CD4-positive, alpha-beta T cell (primary cell): ENCODE measurements around the gene CCDC116. TPM values are rescaled to one million over a fixed set of nuclear protein-coding genes. Genes with fewer than 3 reads are reported as not detected.

Experiments
- ATAC-seq: fragments of 200-7000 bp; cut with Tn5 transposase; one replicate; pipeline ENCODE4 v1.10.0; 2022; ENCODE audit warnings: mild to moderate bottlenecking; ENCODE audit not compliant: poor library complexity
- CTCF ChIA-PET: fragments of 350-600 bp; sonication (Branson Sonifier 250); formaldehyde crosslinking; loops from one replicate; lab custom pipeline; 2021; ENCODE audit warnings: antibody characterized with exemption, inconsistent platforms; lab: Charles Lee
- POLR2A ChIA-PET: fragments of 350-600 bp; sonication (Branson Sonifier 250); formaldehyde crosslinking; loops from one replicate; lab custom pipeline; 2021; ENCODE audit warnings: antibody characterized with exemption, inconsistent platforms; lab: Charles Lee
- DNase-seq, 14 experiments: peaks; one replicate each; pipeline ENCODE4 v3.0.0-alpha.2; 2013 to 2020; ENCODE audit warnings: mixed read lengths in 2 of 14
- H3K27ac ChIP-seq, 2 donors: one replicate each; pipeline versions ENCODE4 v1.5.1 to v1.7.0; 2013; ENCODE audit warnings: low read length in 2 of 2, low read depth in 1 of 2, mild to moderate bottlenecking in 1 of 2
- H3K27me3 ChIP-seq, 2 experiments: 1 replicate in 1 of 2; 2 replicates in 1 of 2; pipeline versions ENCODE4 v1.6.1 to v1.7.0; 2013; ENCODE audit warnings: low read length in 2 of 2, control low read depth in 1 of 2, mild to moderate bottlenecking in 1 of 2, moderate library complexity in 1 of 2; ENCODE audit not compliant: insufficient read depth in 2 of 2, control insufficient read depth in 1 of 2
- H3K36me3 ChIP-seq: one replicate; pipeline ENCODE4 v1.6.1; 2013; ENCODE audit warnings: low read length, control low read depth; ENCODE audit not compliant: insufficient read depth
- H3K4me1 ChIP-seq: one replicate; pipeline ENCODE4 v1.6.1; 2013; ENCODE audit warnings: low read length, control low read depth; ENCODE audit not compliant: insufficient read depth
- H3K4me3 ChIP-seq: one replicate; pipeline ENCODE4 v1.5.1; 2013; ENCODE audit warnings: mild to moderate bottlenecking, low read length, moderate library complexity
- H3K9me3 ChIP-seq, 2 experiments: 1 replicate in 1 of 2; 2 replicates in 1 of 2; pipeline versions ENCODE4 v1.6.1 to v1.7.0; 2013; ENCODE audit warnings: low read length in 2 of 2, mild to moderate bottlenecking in 2 of 2, control low read depth in 1 of 2, moderate library complexity in 1 of 2; ENCODE audit not compliant: control insufficient read depth in 1 of 2, insufficient read depth in 1 of 2
- H3K27ac Mint-ChIP-seq: one replicate; pipeline ENCODE4 v1.8.0; 2020; ENCODE audit warnings: mixed read lengths
- H3K27me3 Mint-ChIP-seq: one replicate; pipeline ENCODE4 v1.8.0; 2021; ENCODE audit warnings: mixed read lengths
- H3K36me3 Mint-ChIP-seq: one replicate; pipeline ENCODE4 v1.8.0; 2021; ENCODE audit warnings: low read depth, mixed read lengths
- H3K4me1 Mint-ChIP-seq: one replicate; pipeline ENCODE4 v1.8.0; 2021; ENCODE audit warnings: low read depth, mixed read lengths
- H3K4me3 Mint-ChIP-seq: one replicate; pipeline ENCODE4 v1.8.0; 2020; ENCODE audit warnings: mild to moderate bottlenecking, mixed read lengths
- H3K9me3 Mint-ChIP-seq: one replicate; pipeline ENCODE4 v1.8.0; 2020; ENCODE audit warnings: mixed read lengths
- CTCF ChIP-seq: fragments of 200-600 bp; IDR thresholded peaks from one replicate; pipeline ENCODE4 v1.8.0; 2022; ENCODE audit warnings: antibody characterized with exemption, mild to moderate bottlenecking
- intact Hi-C, 2 experiments: fragments of 100-400 bp; cut with DNase I in 1 of 2; cut with micrococcal nuclease in 1 of 2; formaldehyde crosslinking; loops; one replicate each; pipeline versions ENCODE4 v1.15.1 to v1.9.0; 2023 to 2025; cut with DNase I, micrococcal nuclease
- total RNA-seq, 174 experiments: library from RNA in 2 of 174; stranded (reverse) in 2 of 174; gene quantifications; one replicate each; pipeline ENCODE4 v1.2.3 and lab custom pipeline; 2021 to 2026

Gene CCDC116
- total RNA-seq, 2 experiments from 2014 or later, result 0.14 to 0.20 TPM

- H3K27ac ChIP-seq, result no peak overlapping the region
- ATAC-seq, result no peak
- intact Hi-C loops, result no loop called here
- no peak for TF ChIP-seq CTCF
- no peaks in the 10 kb centered on the region for H3K9me3 ChIP-seq
- Mint-ChIP-seq H3K27me3 (no peaks in the 10 kb centered on the region), H3K9me3 (no peaks in the 10 kb centered on the region), H3K27ac (no peak overlapping the region), H3K4me3 (no peak overlapping the region), H3K4me1 (peaks cover 26% of the 10 kb centered on the region), H3K36me3 (peaks cover 11% of the 10 kb centered on the region)
- H3K36me3 ChIP-seq, result peaks cover 4% of the 10 kb centered on the region
- no peak overlapping the region for H3K4me3 ChIP-seq
- H3K27me3 ChIP-seq, result no peaks in the 10 kb centered on the region
- H3K4me1 ChIP-seq, result peaks cover 22% of the 10 kb centered on the region
- ChIA-PET POLR2A (no interaction called here), CTCF (no interaction called here)
- no peak for DNase-seq
Measured at GRCh38 chr22:21639359-21639758, 6.8 kb downstream of the CCDC116 start.

GRCh38 chr22:21640810-21641209 lies 8.2 kb downstream of the CCDC116 start:
- Histone ChIP-seq H3K9me3 (no peaks in the 10 kb centered on the region), H3K27ac (no peak overlapping the region), H3K4me3 (no peak overlapping the region), H3K4me1 (peaks cover 22% of the 10 kb centered on the region), H3K36me3 (peaks cover 4% of the 10 kb centered on the region), H3K27me3 (no peaks in the 10 kb centered on the region)
- intact Hi-C loops, result loop anchor here in 1 of 2 experiments (5.0 to 10.0 kb wide), 3 partner anchors 74 to 786 kb away; partner anchors contain the start of genes PI4KA, SNAP29, THAP7 and UBE2L3
- H3K27me3 Mint-ChIP-seq, result no peaks in the 10 kb centered on the region
- ChIA-PET POLR2A (interaction anchor here (2.1 to 3.5 kb wide), 3 partner anchors 11 to 72 kb away, joined by 7 to 140 read pairs (median 32); partner anchors contain the start of genes UBE2L3 and YDJC), CTCF (interaction anchor here (4.0 kb wide), 1 partner anchor 11 kb away, joined by 89 read pairs; the partner anchor contains the start of gene YDJC)
- no peaks in the 10 kb centered on the region for H3K9me3 Mint-ChIP-seq
- H3K4me1 Mint-ChIP-seq, result peaks cover 26% of the 10 kb centered on the region
- peaks cover 11% of the 10 kb centered on the region for H3K36me3 Mint-ChIP-seq
- peak overlapping the region; percentile 42 for H3K27ac Mint-ChIP-seq
- no peak for DNase-seq
- H3K4me3 Mint-ChIP-seq, result peak overlapping the region; percentile 73
- TF ChIP-seq CTCF, result no peak
- no peak for ATAC-seq

GRCh38 chr22:21641417-21641788 lies 8.8 kb downstream of the CCDC116 start:
- intact Hi-C loops, result loop anchor here in 1 of 2 experiments (5.0 to 10.0 kb wide), 3 partner anchors 74 to 787 kb away; partner anchors contain the start of genes PI4KA, SNAP29, THAP7 and UBE2L3
- Histone ChIP-seq H3K9me3 (no peaks in the 10 kb centered on the region), H3K36me3 (peaks cover 4% of the 10 kb centered on the region), H3K27ac (peak overlapping the region in 1 of 2 donors; percentile 49), H3K27me3 (no peaks in the 10 kb centered on the region), H3K4me1 (peaks cover 26% of the 10 kb centered on the region), H3K4me3 (peak overlapping the region; percentile 63)
- peak in 2 of 14 experiments; percentile 55 to 58 for DNase-seq
- H3K4me1 Mint-ChIP-seq, result peaks cover 27% of the 10 kb centered on the region
- H3K9me3 Mint-ChIP-seq, result no peaks in the 10 kb centered on the region
- TF ChIP-seq CTCF, result no peak
- H3K27me3 Mint-ChIP-seq, result no peaks in the 10 kb centered on the region
- H3K36me3 Mint-ChIP-seq, result peaks cover 15% of the 10 kb centered on the region
- CTCF ChIA-PET, result interaction anchor here (1.5 to 4.0 kb wide), 5 partner anchors 9 to 35 kb away, joined by 4 to 89 read pairs (median 4); partner anchors contain the start of genes CCDC116, PPIL2 and YDJC
- peak overlapping the region; percentile 42 for H3K27ac Mint-ChIP-seq
- POLR2A ChIA-PET, result interaction anchor here (1.0 to 3.5 kb wide), 13 partner anchors 9 to 639 kb away, joined by 3 to 140 read pairs (median 7); partner anchors contain the start of genes CCDC116, PPIL2, THAP7 and UBE2L3
- no peak for ATAC-seq
- H3K4me3 Mint-ChIP-seq, result peak overlapping the region; percentile 73
